Testis (tissue), 2 donors: ENCODE measurements around the gene RIIAD1.

Experiments used
- CTCF ChIP-seq, 3 experiments: fragments of 450-650 bp in 2 of 3; fragments of 200-600 bp in 1 of 3; sonication (generic) in 1 of 3; IDR thresholded peaks; one replicate each; pipeline ENCODE4 v1.5.1; 2016 to 2019; ENCODE audit warnings: antibody characterized with exemption in 3 of 3, mild to moderate bottlenecking in 2 of 3, moderate library complexity in 1 of 3
- POLR2A ChIP-seq: fragments of 450-650 bp; IDR thresholded peaks from one replicate; pipeline ENCODE4 v1.6.1; 2017; ENCODE audit warnings: antibody characterized with exemption, mild to moderate bottlenecking, moderate library complexity

- TF ChIP-seq POLR2A (no peak), CTCF (IDR thresholded peaks at IDR 0.05) (no peak)
Observed at GRCh38 chr1:151720125-151720524, 1.2 kb upstream of the RIIAD1 start.
